ENCODE measurements around the gene PRPF40A. TPM values are rescaled to one million over a fixed set of nuclear protein-coding genes. Genes with fewer than 3 reads are reported as not detected.

PRPF40A gene
- total RNA-seq, 1 donor from 2014 or later: 84.8 TPM

DNA sequence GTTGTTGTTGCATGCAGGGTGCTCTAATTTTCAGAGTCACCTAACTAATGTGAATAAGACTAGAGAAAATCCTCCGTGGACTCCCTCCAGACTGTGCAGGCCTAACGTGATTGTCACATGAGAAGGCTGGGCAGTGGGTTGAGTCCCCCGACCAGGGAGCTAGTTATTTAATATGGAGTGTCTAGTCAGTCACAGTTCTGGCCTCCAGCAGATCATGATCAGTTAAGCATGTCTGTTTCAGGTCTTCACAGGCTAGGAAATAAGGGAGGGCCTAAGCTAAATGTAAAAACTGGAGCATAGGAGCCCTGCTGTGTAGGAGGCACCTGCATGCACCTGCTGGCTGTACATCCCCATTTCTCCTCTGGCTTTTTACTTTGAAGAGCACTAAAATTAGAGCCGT is 86.8 kb downstream of the PRPF40A start:
- Histone ChIP-seq H3K27ac (no peak overlapping the region), H3K36me3 (peaks cover 62% of the 10 kb centered on the region), H3K4me3 (no peak overlapping the region), H3K4me1 (no peaks in the 10 kb centered on the region), H3K27me3 (ENCODE audit: low read depth) (no peaks in the 10 kb centered on the region), H3K9me3 (no peaks in the 10 kb centered on the region)
- DNase-seq (no peak), ATAC-seq (no peak)
- TF ChIP-seq, protein P1, sequence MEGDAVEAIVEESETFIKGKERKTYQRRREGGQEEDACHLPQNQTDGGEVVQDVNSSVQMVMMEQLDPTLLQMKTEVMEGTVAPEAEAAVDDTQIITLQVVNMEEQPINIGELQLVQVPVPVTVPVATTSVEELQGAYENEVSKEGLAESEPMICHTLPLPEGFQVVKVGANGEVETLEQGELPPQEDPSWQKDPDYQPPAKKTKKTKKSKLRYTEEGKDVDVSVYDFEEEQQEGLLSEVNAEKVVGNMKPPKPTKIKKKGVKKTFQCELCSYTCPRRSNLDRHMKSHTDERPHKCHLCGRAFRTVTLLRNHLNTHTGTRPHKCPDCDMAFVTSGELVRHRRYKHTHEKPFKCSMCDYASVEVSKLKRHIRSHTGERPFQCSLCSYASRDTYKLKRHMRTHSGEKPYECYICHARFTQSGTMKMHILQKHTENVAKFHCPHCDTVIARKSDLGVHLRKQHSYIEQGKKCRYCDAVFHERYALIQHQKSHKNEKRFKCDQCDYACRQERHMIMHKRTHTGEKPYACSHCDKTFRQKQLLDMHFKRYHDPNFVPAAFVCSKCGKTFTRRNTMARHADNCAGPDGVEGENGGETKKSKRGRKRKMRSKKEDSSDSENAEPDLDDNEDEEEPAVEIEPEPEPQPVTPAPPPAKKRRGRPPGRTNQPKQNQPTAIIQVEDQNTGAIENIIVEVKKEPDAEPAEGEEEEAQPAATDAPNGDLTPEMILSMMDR (IDR thresholded peaks at IDR 0.05): no peak
- intact Hi-C loops (cut with DNase I): no loop called here

DNA sequence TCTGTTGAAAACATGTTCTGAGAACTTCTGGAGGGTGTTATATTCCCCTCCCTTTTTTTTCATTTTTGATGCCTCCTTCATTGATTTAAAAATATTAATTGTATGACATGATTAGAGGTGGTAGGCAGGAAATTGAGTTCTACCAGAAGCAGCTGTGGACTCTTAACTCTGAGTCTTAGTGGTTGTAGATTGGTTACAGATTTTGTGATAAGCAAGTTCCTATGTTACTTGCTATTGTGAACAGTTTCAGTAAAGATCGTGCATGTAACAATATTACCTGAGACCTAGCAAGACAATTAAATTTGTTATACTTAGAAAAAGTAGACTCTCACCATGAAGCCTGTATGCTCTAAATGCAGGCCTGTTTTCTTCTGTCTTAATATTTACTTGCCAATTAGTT is 88.1 kb downstream of the PRPF40A start:
- TF ChIP-seq, protein P1 (IDR thresholded peaks at IDR 0.05): no peak
- ATAC-seq (no peak), DNase-seq (no peak)
- no peaks in the 10 kb centered on the region for H3K9me3 ChIP-seq
- no peaks in the 10 kb centered on the region for H3K27me3 ChIP-seq (ENCODE audit: low read depth)
- intact Hi-C loops (cut with DNase I): loop anchor here (10.0 kb wide), 1 partner anchor 444 kb away; no protein-coding TSS in a partner anchor
- H3K36me3 ChIP-seq: peaks cover 58% of the 10 kb centered on the region
- no peaks in the 10 kb centered on the region for H3K4me1 ChIP-seq
- H3K27ac ChIP-seq: no peak overlapping the region
- H3K4me3 ChIP-seq: no peak overlapping the region

DNA sequence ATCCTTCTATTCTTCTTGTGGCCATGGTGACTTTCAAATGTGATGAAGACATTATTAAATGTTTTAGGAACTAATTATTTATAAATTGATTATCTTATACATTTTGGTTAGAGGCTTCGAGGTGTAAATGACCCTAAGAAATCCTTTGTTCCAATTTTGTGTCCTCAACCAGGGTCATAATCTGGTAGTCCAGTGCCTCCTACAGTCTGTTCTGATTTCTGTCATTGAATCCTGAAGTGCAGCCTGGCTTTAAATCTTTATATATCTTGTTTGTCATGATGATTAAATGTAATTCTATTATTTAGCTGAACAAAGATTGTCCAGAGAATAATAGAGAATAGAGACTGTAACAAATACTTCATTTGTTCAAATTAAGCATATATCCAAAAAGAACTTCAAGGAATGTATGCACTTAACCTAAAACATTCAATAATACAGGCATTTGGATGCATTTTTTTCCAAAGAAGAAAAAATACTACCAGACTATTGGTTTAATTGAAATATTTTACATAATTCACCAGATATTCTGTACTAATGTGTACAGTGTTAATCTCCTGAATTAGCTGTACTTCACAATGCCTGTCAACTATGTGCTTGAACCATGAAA is 89.8 kb downstream of the PRPF40A start:
- H3K9me3 ChIP-seq: no peaks in the 10 kb centered on the region
- ATAC-seq (peak; percentile 58 to 67), DNase-seq (no peak)
- H3K36me3 ChIP-seq: peaks cover 45% of the 10 kb centered on the region
- no peaks in the 10 kb centered on the region for H3K4me1 ChIP-seq
- no peak overlapping the region for H3K4me3 ChIP-seq
- intact Hi-C loops (cut with DNase I): loop anchor here (10.0 kb wide), 1 partner anchor 443 kb away; no protein-coding TSS in a partner anchor
- no peak overlapping the region for H3K27ac ChIP-seq
- no peaks in the 10 kb centered on the region for H3K27me3 ChIP-seq (ENCODE audit: low read depth)
- TF ChIP-seq, protein P1 (IDR thresholded peaks at IDR 0.05): peak; percentile 50

DNA sequence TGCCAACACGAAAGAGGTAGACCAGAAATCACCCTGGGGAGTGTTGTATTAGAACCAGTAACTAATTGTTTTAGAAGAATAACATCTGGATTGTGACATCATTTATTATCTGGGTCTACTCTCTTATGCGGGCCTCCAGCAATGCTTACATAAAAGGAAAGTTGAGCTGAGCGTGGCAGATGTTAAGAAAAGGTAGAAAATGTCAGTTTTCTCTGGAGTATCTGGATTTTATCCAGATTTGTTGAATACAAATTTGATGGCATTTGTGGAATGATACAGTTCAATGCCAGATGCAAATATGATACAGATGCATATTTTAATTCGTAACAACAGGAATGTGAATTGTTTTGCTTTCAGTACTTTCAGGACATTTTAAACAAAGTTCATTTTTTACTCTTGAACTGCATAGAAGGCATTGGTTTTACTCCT is 90.3 kb downstream of the PRPF40A start:
- H3K36me3 ChIP-seq: peaks cover 40% of the 10 kb centered on the region
- intact Hi-C loops (cut with DNase I): loop anchor here (10.0 kb wide), 1 partner anchor 442 kb away; no protein-coding TSS in a partner anchor
- TF ChIP-seq, protein P1 (IDR thresholded peaks at IDR 0.05): no peak
- H3K4me1 ChIP-seq: no peaks in the 10 kb centered on the region
- no peak for DNase-seq
- no peak overlapping the region for H3K27ac ChIP-seq
- no peak for ATAC-seq
- no peak overlapping the region for H3K4me3 ChIP-seq
- no peaks in the 10 kb centered on the region for H3K27me3 ChIP-seq (ENCODE audit: low read depth)
- H3K9me3 ChIP-seq: no peaks in the 10 kb centered on the region

DNA sequence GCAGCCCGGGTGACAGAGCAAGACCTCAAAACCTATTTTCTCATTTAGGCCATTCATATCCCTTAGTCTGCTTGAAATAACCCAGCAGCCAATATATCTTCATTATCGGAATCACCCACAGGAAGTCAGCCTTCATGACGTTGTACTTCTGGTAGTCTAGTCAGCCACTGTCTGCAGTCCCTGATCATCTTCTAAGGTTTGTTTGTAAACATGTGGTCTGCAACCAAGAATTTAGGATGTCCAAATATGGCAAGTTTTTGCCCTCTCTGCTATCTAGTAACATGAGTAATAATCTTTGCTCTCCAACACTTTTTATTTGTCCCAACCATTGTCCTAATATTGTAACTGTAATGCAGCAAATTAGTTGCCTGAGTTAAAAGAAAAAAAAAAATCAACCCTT is 92.5 kb downstream of the PRPF40A start:
- no peaks in the 10 kb centered on the region for H3K27me3 ChIP-seq (ENCODE audit: low read depth)
- H3K4me3 ChIP-seq: no peak overlapping the region
- no peaks in the 10 kb centered on the region for H3K9me3 ChIP-seq
- peaks cover 35% of the 10 kb centered on the region for H3K36me3 ChIP-seq
- H3K4me1 ChIP-seq: no peaks in the 10 kb centered on the region
- TF ChIP-seq, protein P1 (IDR thresholded peaks at IDR 0.05): no peak
- intact Hi-C loops (cut with DNase I): loop anchor here (10.0 kb wide), 1 partner anchor 440 kb away; no protein-coding TSS in a partner anchor
- ATAC-seq (no peak), DNase-seq (no peak)
- H3K27ac ChIP-seq: no peak overlapping the region

Measured in lower lobe of right lung (tissue), 2 donors.